ENCODE measurements around the gene RARRES2. TPM values are rescaled to one million over a fixed set of nuclear protein-coding genes. Genes with fewer than 3 reads are reported as not detected.

Gene RARRES2
- total RNA-seq, 1 donor from 2014 or later: 305 TPM

DNA sequence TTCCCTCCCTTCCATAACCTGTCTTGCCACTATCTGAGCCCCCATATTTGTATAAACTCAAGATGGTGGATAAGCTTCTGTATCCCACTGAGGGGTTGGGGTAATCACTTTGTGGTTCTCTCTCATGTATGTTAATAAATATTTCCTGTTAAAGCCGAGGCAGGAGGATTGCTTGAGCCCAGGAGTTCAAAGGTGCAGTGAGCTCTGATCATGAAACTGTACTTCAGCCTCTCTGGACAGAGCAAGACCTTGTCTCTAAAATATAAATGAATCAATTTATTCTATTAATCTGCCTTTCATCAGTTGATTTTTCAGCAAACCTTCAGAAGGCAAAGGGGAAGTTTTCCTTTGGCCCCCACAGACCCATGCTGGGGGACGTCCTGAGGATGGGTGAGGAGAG is 1.8 kb upstream of the RARRES2 start:
- H3K36me3 ChIP-seq: no peaks in the 10 kb centered on the region
- DNase-seq (ENCODE audit: extremely low spot score in 2 of 2): no peak
- H3K9me3 ChIP-seq: no peaks in the 10 kb centered on the region
- intact Hi-C loops (cut with DNase I): no loop called here
- H3K27me3 ChIP-seq: no peaks in the 10 kb centered on the region
- peaks cover 32% of the 10 kb centered on the region for H3K4me1 ChIP-seq
- TF ChIP-seq, protein P1, sequence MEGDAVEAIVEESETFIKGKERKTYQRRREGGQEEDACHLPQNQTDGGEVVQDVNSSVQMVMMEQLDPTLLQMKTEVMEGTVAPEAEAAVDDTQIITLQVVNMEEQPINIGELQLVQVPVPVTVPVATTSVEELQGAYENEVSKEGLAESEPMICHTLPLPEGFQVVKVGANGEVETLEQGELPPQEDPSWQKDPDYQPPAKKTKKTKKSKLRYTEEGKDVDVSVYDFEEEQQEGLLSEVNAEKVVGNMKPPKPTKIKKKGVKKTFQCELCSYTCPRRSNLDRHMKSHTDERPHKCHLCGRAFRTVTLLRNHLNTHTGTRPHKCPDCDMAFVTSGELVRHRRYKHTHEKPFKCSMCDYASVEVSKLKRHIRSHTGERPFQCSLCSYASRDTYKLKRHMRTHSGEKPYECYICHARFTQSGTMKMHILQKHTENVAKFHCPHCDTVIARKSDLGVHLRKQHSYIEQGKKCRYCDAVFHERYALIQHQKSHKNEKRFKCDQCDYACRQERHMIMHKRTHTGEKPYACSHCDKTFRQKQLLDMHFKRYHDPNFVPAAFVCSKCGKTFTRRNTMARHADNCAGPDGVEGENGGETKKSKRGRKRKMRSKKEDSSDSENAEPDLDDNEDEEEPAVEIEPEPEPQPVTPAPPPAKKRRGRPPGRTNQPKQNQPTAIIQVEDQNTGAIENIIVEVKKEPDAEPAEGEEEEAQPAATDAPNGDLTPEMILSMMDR (IDR thresholded peaks at IDR 0.05): no peak
- no peak for TF ChIP-seq POLR2A (IDR thresholded peaks at IDR 0.05)
- no peak for TF ChIP-seq POLR2AphosphoS5 (IDR thresholded peaks at IDR 0.05; ENCODE audit: insufficient read depth in 1 of 2, low read depth in 1 of 2)
- no peak overlapping the region for H3K27ac ChIP-seq
- no peak overlapping the region for H3K4me3 ChIP-seq

GRCh38 chr7:150342121-150342408 is 636 bp upstream of the RARRES2 start:
- Histone ChIP-seq H3K4me3 (peak overlapping the region; percentile 65 to 69), H3K27ac (peak overlapping the region; percentile 78)

DNA sequence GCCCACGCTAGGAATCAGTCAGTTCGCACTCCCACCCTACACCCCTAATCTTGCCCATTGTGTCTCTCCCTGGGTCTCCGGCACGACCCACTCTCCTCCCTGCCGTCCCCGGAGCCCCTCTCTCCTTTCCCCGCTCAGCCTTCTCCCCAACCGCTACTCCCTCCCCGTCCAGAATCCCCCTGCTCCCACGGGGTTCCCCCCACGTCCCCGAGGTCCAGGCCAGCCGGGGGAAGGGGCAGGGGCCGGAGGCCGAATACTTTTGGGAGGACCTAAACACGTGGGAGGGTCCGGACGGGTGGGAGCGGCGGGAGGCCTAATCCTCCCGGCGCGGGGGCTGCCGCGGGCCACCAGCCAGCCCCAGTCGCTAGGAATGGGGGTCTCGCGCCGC is 560 bp downstream of the RARRES2 start:
- TF ChIP-seq, protein P1 (IDR thresholded peaks at IDR 0.05): no peak
- TF ChIP-seq POLR2A (IDR thresholded peaks at IDR 0.05) (no peak), POLR2AphosphoS5 (IDR thresholded peaks at IDR 0.05; ENCODE audit: insufficient read depth in 1 of 2, low read depth in 1 of 2) (no peak)
- peak overlapping the region; percentile 90 for H3K27ac ChIP-seq
- DNase-seq (ENCODE audit: extremely low spot score in 2 of 2): no peak

More at GRCh38 chr7:150342121-150342408, 636 bp upstream of the RARRES2 start:
- no peaks in the 10 kb centered on the region for H3K36me3 ChIP-seq
- no peaks in the 10 kb centered on the region for H3K27me3 ChIP-seq
- intact Hi-C loops (cut with DNase I): no loop called here
- TF ChIP-seq POLR2AphosphoS5 (IDR thresholded peaks at IDR 0.05; ENCODE audit: insufficient read depth in 1 of 2, low read depth in 1 of 2): no peak
- TF ChIP-seq POLR2A (IDR thresholded peaks at IDR 0.05): no peak
- TF ChIP-seq, protein P1 (IDR thresholded peaks at IDR 0.05): no peak
- DNase-seq (ENCODE audit: extremely low spot score in 2 of 2): no peak
- peaks cover 32% of the 10 kb centered on the region for H3K4me1 ChIP-seq
- H3K9me3 ChIP-seq: no peaks in the 10 kb centered on the region

DNA sequence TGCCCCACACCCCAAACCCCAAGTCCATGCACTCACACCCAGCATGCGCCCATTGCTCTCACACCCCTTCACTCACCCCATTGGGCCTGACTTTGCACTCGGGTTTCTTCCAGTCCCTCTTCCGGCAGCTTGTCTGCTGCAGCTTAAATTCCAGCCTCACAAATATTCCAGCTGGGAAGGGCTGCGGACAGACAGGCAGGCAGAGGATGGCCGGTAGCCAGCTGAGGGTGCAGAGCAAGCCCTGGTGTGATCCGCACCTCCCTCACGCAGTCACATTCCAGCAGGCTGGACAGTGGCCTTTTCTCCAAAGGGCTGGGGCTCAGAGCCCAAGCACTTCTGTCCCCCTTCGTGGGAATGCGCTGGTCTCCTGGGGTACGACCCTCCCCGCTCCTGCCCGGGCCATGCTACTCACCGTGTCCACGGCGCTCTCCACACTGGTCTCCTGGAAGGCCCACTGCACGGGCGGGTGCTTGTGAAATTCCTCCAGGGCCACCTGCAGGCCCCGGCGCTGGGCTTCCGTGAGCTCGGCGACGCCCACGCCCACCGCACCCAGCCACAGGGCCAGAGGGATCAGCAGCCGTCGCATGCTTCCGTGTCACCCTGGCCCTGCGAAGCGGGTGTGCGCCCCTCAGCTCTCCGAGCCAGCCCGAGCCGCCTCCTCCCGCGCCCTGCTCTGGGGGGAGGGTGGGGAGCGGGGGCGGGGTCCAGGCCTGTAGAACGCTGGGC is 1.2 kb downstream of the RARRES2 start:
- H3K36me3 ChIP-seq: no peaks in the 10 kb centered on the region
- peak overlapping the region; percentile 65 to 69 for H3K4me3 ChIP-seq
- TF ChIP-seq POLR2A (IDR thresholded peaks at IDR 0.05): no peak
- TF ChIP-seq, protein P1 (IDR thresholded peaks at IDR 0.05): peak in 1 of 3 experiments; percentile 4
- peak in 1 of 2 donors; percentile 36 for TF ChIP-seq POLR2AphosphoS5 (IDR thresholded peaks at IDR 0.05; ENCODE audit: insufficient read depth in 1 of 2, low read depth in 1 of 2)
- H3K9me3 ChIP-seq: no peaks in the 10 kb centered on the region
- no peaks in the 10 kb centered on the region for H3K27me3 ChIP-seq
- peaks cover 48% of the 10 kb centered on the region for H3K4me1 ChIP-seq
- intact Hi-C loops (cut with DNase I): no loop called here
- DNase-seq (ENCODE audit: extremely low spot score in 2 of 2): no peak
- H3K27ac ChIP-seq: peak overlapping the region; percentile 90

More for the DNA sequence above, 560 bp downstream of the RARRES2 start:
- H3K36me3 ChIP-seq: no peaks in the 10 kb centered on the region
- peaks cover 44% of the 10 kb centered on the region for H3K4me1 ChIP-seq
- peak overlapping the region; percentile 65 to 69 for H3K4me3 ChIP-seq
- no peaks in the 10 kb centered on the region for H3K27me3 ChIP-seq
- intact Hi-C loops (cut with DNase I): no loop called here
- no peaks in the 10 kb centered on the region for H3K9me3 ChIP-seq

- intact Hi-C loops (cut with DNase I): no loop called here
- H3K4me3 ChIP-seq: peak overlapping the region; percentile 65 to 69
- DNase-seq (ENCODE audit: extremely low spot score in 2 of 2): no peak
- no peak for TF ChIP-seq POLR2AphosphoS5 (IDR thresholded peaks at IDR 0.05; ENCODE audit: insufficient read depth in 1 of 2, low read depth in 1 of 2)
- TF ChIP-seq, protein P1 (IDR thresholded peaks at IDR 0.05): no peak
- H3K9me3 ChIP-seq: no peaks in the 10 kb centered on the region
- peaks cover 53% of the 10 kb centered on the region for H3K4me1 ChIP-seq
- peak overlapping the region; percentile 90 for H3K27ac ChIP-seq
- no peaks in the 10 kb centered on the region for H3K27me3 ChIP-seq
- no peaks in the 10 kb centered on the region for H3K36me3 ChIP-seq
These were observed 2.0 kb downstream of the RARRES2 start for GRCh38 chr7:150339409-150339809.

Measured in vagina (tissue), 2 donors.